Neuronal stem cell (in vitro differentiated cells): ENCODE data around the gene MYO10.

Experiments used
- DNase-seq: peaks from one replicate; pipeline ENCODE4 v3.0.0-alpha.2; 2013; ENCODE audit warnings: low spot score
- H2AFZ ChIP-seq: one replicate; pipeline ENCODE4 v1.6.1; 2013; ENCODE audit warnings: mild to moderate bottlenecking, low read length, inconsistent platforms
- H2AK5ac ChIP-seq: 2 replicates; pipeline ENCODE4 v1.6.1; 2013; ENCODE audit warnings: low read depth, mild to moderate bottlenecking, inconsistent platforms, low read length, moderate library complexity, mixed read lengths
- H2BK120ac ChIP-seq: 2 replicates; pipeline ENCODE4 v1.6.1; 2013; ENCODE audit warnings: low read depth, mild to moderate bottlenecking, inconsistent platforms, low read length, moderate library complexity, mixed read lengths
- H2BK12ac ChIP-seq: one replicate; pipeline ENCODE4 v1.6.1; 2013; ENCODE audit warnings: low read length, inconsistent platforms
- H2BK15ac ChIP-seq: 2 replicates; pipeline ENCODE4 v1.6.1; 2013; ENCODE audit warnings: mild to moderate bottlenecking, low read length, inconsistent platforms, mixed read lengths
- H2BK5ac ChIP-seq: one replicate; pipeline ENCODE4 v1.6.1; 2013; ENCODE audit warnings: inconsistent platforms, mild to moderate bottlenecking, low read length, moderate library complexity
- H3K14ac ChIP-seq: one replicate; pipeline ENCODE4 v1.6.1; 2013; ENCODE audit warnings: low read length, inconsistent platforms
- H3K18ac ChIP-seq: 2 replicates; pipeline ENCODE4 v1.6.1; 2013; ENCODE audit warnings: low read length, inconsistent platforms
- H3K23ac ChIP-seq: 2 replicates; pipeline ENCODE4 v1.6.1; 2013; ENCODE audit warnings: low read depth, mild to moderate bottlenecking, mixed read lengths, low read length, inconsistent platforms; ENCODE audit not compliant: poor library complexity
- H3K27ac ChIP-seq: replicated peaks from 3 replicates; pipeline ENCODE4 v1.5.1; 2013; ENCODE audit warnings: low read length, inconsistent platforms
- H3K27me3 ChIP-seq, 3 experiments: 2 replicates each; pipeline ENCODE4 v1.6.1; 2013; ENCODE audit warnings: low read length in 3 of 3, mild to moderate bottlenecking in 2 of 3, inconsistent platforms in 1 of 3, low read depth in 1 of 3, mixed read lengths in 1 of 3, moderate library complexity in 1 of 3; ENCODE audit not compliant: control insufficient read depth in 3 of 3, insufficient read depth in 3 of 3
- H3K36me3 ChIP-seq, 2 donors: replicated peaks in 1 of 2; 2 replicates each; pipeline ENCODE4 v1.6.1; 2013; ENCODE audit warnings: low read length in 2 of 2; ENCODE audit not compliant: control insufficient read depth in 2 of 2, insufficient read depth in 2 of 2
- H3K4ac ChIP-seq: 2 replicates; pipeline ENCODE4 v1.6.1; 2013; ENCODE audit warnings: inconsistent platforms, mild to moderate bottlenecking, low read length, moderate library complexity
- H3K4me1 ChIP-seq, 2 donors: 1 replicate in 1 of 2; 2 replicates in 1 of 2; pipeline ENCODE4 v1.6.1; 2013; ENCODE audit warnings: low read length in 2 of 2, low read depth in 1 of 2; ENCODE audit not compliant: control insufficient read depth in 2 of 2, insufficient read depth in 1 of 2
- H3K4me2 ChIP-seq: one replicate; pipeline ENCODE4 v1.6.1; 2013; ENCODE audit warnings: mild to moderate bottlenecking, low read length, inconsistent platforms; ENCODE audit not compliant: insufficient read depth, poor library complexity, severe bottlenecking
- H3K4me3 ChIP-seq, 2 donors: 2 replicates each; pipeline ENCODE4 v1.5.1; 2013; ENCODE audit warnings: low read length in 2 of 2, mild to moderate bottlenecking in 2 of 2, inconsistent platforms in 1 of 2, moderate library complexity in 1 of 2
- H3K79me1 ChIP-seq: one replicate; pipeline ENCODE4 v1.6.1; 2013; ENCODE audit warnings: low read depth, mild to moderate bottlenecking, inconsistent platforms, low read length, moderate library complexity
- H3K9ac ChIP-seq: one replicate; pipeline ENCODE4 v1.6.1; 2013; ENCODE audit warnings: mild to moderate bottlenecking, low read depth, low read length, inconsistent platforms; ENCODE audit not compliant: poor library complexity
- H3K9me3 ChIP-seq, 2 donors: replicated peaks in 1 of 2; 2 replicates each; pipeline versions ENCODE3 to v1.6.1; 2013; ENCODE audit warnings: low read length in 2 of 2, mild to moderate bottlenecking in 2 of 2, inconsistent platforms in 1 of 2, low read depth in 1 of 2, mixed read lengths in 1 of 2, moderate library complexity in 1 of 2; ENCODE audit not compliant: control insufficient read depth in 2 of 2, insufficient read depth in 1 of 2
- H4K8ac ChIP-seq: one replicate; pipeline ENCODE4 v1.6.1; 2013; ENCODE audit warnings: low read depth, mild to moderate bottlenecking, inconsistent platforms, low read length, moderate library complexity
- H4K91ac ChIP-seq: one replicate; pipeline ENCODE4 v1.6.1; 2013; ENCODE audit warnings: low read length, low read depth, mild to moderate bottlenecking, inconsistent platforms; ENCODE audit not compliant: poor library complexity
- WGBS, 2 donors: extraction: QIAGEN DNeasy Blood & Tissue Kit; methylation state at CpG; one replicate each; pipeline ENCODE4 v1.1.7; 2013; ENCODE audit warnings: missing lambda C conversion rate in 2 of 2, mixed read lengths in 1 of 2; ENCODE audit not compliant: insufficient read length in 2 of 2, insufficient replicate concordance in 1 of 2; ENCODE audit errors: extremely low coverage in 2 of 2; 5-methylcytosine and 5-hydroxymethylcytosine counted together

The MYO10 gene

DNA sequence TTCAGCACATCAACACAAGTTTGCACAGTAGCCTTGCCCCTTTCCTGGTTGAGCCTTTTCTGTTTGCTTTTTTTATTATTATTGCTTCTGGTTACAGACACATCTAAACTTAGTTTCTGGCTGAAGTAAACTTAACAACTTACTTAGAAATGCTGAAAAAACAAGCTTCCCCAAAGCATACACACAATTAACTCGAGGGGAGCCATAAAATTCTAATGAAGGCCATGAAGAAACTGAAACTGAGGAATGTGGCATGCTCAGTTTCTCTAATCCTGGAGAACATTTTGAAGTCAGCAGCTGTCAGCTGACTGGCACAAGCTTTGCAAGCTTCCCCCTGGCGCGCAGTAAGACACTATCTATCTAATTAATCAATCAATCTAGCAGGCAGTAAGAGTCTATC, 3.7 kb downstream of the MYO10 start:
- no peak overlapping the region for H4K8ac ChIP-seq
- H3K9ac ChIP-seq = no peak overlapping the region
- H3K27me3 ChIP-seq = peaks cover 0 to 9% (median 8%) of the 10 kb centered on the region in 3 experiments
- H3K18ac ChIP-seq = no peak overlapping the region
- H3K4ac ChIP-seq = no peak overlapping the region
- no peak overlapping the region for H2BK5ac ChIP-seq
- no peak overlapping the region for H3K23ac ChIP-seq
- no peak overlapping the region for H3K4me2 ChIP-seq
- no peak overlapping the region for H2BK15ac ChIP-seq
- no peak overlapping the region for H2BK12ac ChIP-seq
- H3K9me3 ChIP-seq = no peaks in the 10 kb centered on the region
- no peak for DNase-seq
- H2AK5ac ChIP-seq = no peak overlapping the region
- H3K36me3 ChIP-seq = no peaks in the 10 kb centered on the region
- no peak overlapping the region for H2AFZ ChIP-seq
- H4K91ac ChIP-seq = no peak overlapping the region
- H3K79me1 ChIP-seq = peaks cover 2% of the 10 kb centered on the region
- H2BK120ac ChIP-seq = no peak overlapping the region
- peaks cover 7 to 11% of the 10 kb centered on the region in 2 donors for H3K4me1 ChIP-seq
- no peak overlapping the region for H3K4me3 ChIP-seq
- H3K27ac ChIP-seq = no peak overlapping the region
- no CpG with 5 or more reads among the region's 3 CpGs for WGBS, 2 donors
- no peak overlapping the region for H3K14ac ChIP-seq

DNA sequence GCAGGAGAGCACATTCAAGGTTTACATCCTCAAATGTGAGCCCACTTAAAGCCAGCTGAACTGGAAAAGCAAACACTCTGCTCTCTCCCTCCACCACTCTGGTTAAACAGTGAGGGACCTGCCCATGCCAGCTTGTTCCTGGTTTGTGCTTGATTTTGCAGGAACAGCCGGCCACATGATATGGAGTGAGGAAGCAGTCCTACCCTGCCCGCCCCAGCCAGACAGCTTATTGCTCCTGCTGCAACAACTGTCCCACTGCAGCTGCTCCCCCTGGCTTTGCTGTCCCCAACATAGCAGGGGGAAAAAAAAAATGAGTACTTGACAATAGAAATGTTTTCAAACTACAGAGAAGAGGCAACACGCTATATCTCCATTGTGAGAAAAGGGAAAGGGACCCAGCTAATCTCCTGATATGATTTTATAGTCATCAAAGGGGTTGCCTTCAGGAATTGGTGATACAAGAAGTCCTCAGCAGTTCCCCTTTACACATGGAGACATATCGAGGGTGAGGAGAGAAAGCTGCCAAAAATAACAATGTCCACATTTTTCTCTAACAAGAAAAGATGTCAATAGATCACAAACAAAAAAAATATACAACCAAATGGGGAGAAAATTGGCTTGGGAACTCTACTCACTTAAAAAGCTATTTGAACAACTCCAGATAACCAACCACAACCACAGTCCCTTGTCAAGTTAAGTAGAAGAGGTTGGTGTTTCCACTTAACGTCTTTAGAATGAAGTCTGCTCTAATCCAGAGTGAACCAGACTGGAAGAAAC, 4.6 kb downstream of the MYO10 start:
- Histone ChIP-seq H4K91ac (no peak overlapping the region), H3K4ac (no peak overlapping the region), H3K9ac (no peak overlapping the region), H3K27ac (no peak overlapping the region), H3K79me1 (peaks cover 2% of the 10 kb centered on the region), H3K4me2 (no peak overlapping the region), H3K27me3 (no peaks in the 10 kb centered on the region), H2AK5ac (no peak overlapping the region), H3K36me3 (no peaks in the 10 kb centered on the region), H3K23ac (no peak overlapping the region), H3K4me1 (peaks cover 6 to 7% of the 10 kb centered on the region in 2 donors), H4K8ac (no peak overlapping the region), H3K18ac (no peak overlapping the region), H3K4me3 (no peak overlapping the region), H3K9me3 (no peaks in the 10 kb centered on the region), H2BK5ac (no peak overlapping the region), H3K14ac (no peak overlapping the region), H2BK15ac (no peak overlapping the region), H2BK12ac (no peak overlapping the region), H2BK120ac (no peak overlapping the region), H2AFZ (no peak overlapping the region)
- WGBS, 2 donors = no CpG with 5 or more reads among the region's 5 CpGs
- DNase-seq = no peak

DNA sequence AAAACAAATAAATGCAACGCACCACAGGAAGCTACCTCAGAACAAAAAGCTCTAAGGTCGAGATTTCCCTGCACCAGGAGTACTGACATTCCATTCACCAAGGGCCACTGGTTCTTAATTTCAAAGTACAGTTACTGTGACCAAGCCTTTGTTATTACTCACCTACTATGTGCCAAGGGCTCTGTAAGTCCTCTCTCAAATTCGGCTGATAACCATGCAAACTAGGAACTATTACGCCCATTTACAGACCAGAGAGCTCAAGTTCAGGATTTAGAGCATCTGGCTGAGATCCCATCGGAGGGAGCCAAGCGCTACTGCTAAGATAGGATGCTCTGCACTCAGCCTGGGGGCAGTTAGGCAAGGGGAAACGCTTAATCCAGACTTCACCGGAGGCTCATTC, 5.6 kb downstream of the MYO10 start:
- no CpG with 5 or more reads among the region's 8 CpGs for WGBS, 2 donors
- H2AFZ ChIP-seq = no peak overlapping the region
- H3K27ac ChIP-seq = no peak overlapping the region
- H2BK120ac ChIP-seq = no peak overlapping the region
- no peak overlapping the region for H3K4me2 ChIP-seq
- H3K36me3 ChIP-seq = no peaks in the 10 kb centered on the region
- no peak overlapping the region for H2BK15ac ChIP-seq
- no peak for DNase-seq
- no peak overlapping the region for H2AK5ac ChIP-seq
- no peak overlapping the region for H2BK12ac ChIP-seq
- H4K8ac ChIP-seq = no peak overlapping the region
- peaks cover 6 to 7% of the 10 kb centered on the region in 2 donors for H3K4me1 ChIP-seq
- H4K91ac ChIP-seq = no peak overlapping the region
- no peak overlapping the region for H3K4me3 ChIP-seq
- H3K23ac ChIP-seq = no peak overlapping the region
- no peaks in the 10 kb centered on the region for H3K27me3 ChIP-seq
- no peak overlapping the region for H2BK5ac ChIP-seq
- no peak overlapping the region for H3K4ac ChIP-seq
- no peak overlapping the region for H3K14ac ChIP-seq
- H3K79me1 ChIP-seq = peaks cover 2% of the 10 kb centered on the region
- H3K18ac ChIP-seq = no peak overlapping the region
- no peak overlapping the region for H3K9ac ChIP-seq
- no peaks in the 10 kb centered on the region for H3K9me3 ChIP-seq

GRCh38 chr5:16929831-16930230, 6.3 kb downstream of the MYO10 start:
- no peaks in the 10 kb centered on the region for H3K9me3 ChIP-seq
- H3K79me1 ChIP-seq = peaks cover 2% of the 10 kb centered on the region
- no peaks in the 10 kb centered on the region for H3K27me3 ChIP-seq
- H3K14ac ChIP-seq = no peak overlapping the region
- H3K18ac ChIP-seq = no peak overlapping the region
- no peak overlapping the region for H3K4me2 ChIP-seq
- no peak overlapping the region for H2BK120ac ChIP-seq
- no peak overlapping the region for H3K4ac ChIP-seq
- H2BK5ac ChIP-seq = no peak overlapping the region
- DNase-seq = no peak
- no peak overlapping the region for H2BK15ac ChIP-seq
- no peak overlapping the region for H2AFZ ChIP-seq
- no peak overlapping the region for H2BK12ac ChIP-seq
- no peak overlapping the region for H2AK5ac ChIP-seq
- no peak overlapping the region for H3K23ac ChIP-seq
- H3K36me3 ChIP-seq = no peaks in the 10 kb centered on the region
- H3K9ac ChIP-seq = no peak overlapping the region
- no peak overlapping the region for H4K8ac ChIP-seq
- H3K4me3 ChIP-seq = no peak overlapping the region
- WGBS, 2 donors = no CpG with 5 or more reads among the region's 3 CpGs
- peaks cover 6 to 7% of the 10 kb centered on the region in 2 donors for H3K4me1 ChIP-seq
- H4K91ac ChIP-seq = no peak overlapping the region
- no peak overlapping the region for H3K27ac ChIP-seq
